ENCODE results near the gene PPM1M.

DNA sequence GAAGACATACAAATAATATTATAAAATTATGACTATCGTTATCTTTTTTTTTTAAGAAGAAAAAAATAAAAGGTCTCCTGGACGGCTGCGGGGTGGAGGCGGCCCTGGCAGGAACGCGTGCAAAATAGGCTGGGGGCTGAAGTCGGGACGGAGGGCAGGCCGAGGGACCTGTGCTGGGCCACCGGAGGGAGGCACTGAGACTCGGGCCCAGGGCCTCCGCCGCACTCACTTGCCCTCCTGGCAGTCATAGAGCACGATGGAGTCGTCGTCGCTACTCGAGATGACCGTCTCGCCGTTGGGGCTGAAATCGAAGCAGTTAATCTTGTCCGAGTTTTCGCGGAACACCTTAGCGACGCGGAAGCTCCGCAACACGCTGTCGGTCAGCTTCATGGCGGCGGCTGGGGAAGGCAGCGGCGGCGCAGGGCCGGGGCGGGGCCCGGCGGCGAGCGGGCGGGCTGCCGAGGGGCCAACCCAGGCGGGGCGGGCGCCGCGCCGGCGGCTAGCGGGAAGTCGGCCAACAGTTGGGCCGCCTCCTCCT, 32.5 kb downstream of the PPM1M start:
- TF ChIP-seq EZH2 (IDR thresholded peaks at IDR 0.05; ENCODE audit: borderline replicate concordance): no peak
- TF ChIP-seq EZH2phosphoT487 (IDR thresholded peaks at IDR 0.05; ENCODE audit: low read depth, severe bottlenecking, unreplicated experiment): no peak
- TF ChIP-seq CTCF (IDR thresholded peaks at IDR 0.05; ENCODE audit: poor library complexity): peak; percentile 43
